ENCODE results near the gene IGFBPL1. TPM values are rescaled to one million over a fixed set of nuclear protein-coding genes. Genes with fewer than 3 reads are reported as not detected.

Gene IGFBPL1
- total and polyA plus RNA-seq, 2 donors from 2014 or later, result 0.22 TPM; not detected in 1

DNA sequence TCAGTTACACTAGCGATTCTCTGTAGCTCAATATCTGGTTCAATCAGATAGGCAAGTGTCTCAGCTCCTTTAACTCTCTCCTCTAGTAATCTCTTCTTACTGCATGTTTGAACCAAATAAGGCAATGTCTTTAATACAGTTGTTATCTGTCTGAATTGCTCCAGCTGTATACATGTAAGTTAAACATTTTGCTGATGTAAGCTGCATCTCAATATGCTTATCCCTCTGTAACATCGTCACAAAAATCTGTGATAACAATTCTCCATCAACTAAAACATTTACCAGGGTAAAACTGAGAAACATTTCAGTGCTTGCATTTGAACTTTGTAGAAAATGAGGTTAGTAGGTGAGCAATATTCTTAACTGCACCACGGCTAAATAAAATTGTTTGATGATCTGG, 29.6 kb upstream of the IGFBPL1 start:
- Histone ChIP-seq H3K27me3 (ENCODE audit: control insufficient read depth, insufficient read depth, low read length) (no peaks in the 10 kb centered on the region), H3K4me1 (ENCODE audit: control insufficient read depth in 2 of 3, insufficient read depth in 2 of 3, low read depth in 1 of 3, low read length in 3 of 3) (no peaks in the 10 kb centered on the region), H3K9ac (ENCODE audit: low read length in 3 of 3) (no peak overlapping the region), H3K9me3 (ENCODE audit: control insufficient read depth in 2 of 3, insufficient read depth in 1 of 3, low read length in 3 of 3) (peaks cover 0 to 5% (median 3%) of the 10 kb centered on the region in 3 donors), H3K4me3 (ENCODE audit: low read length in 3 of 3) (no peak overlapping the region), H3K27ac (ENCODE audit: low read depth in 2 of 2, low read length in 2 of 2) (no peak overlapping the region), H3K36me3 (ENCODE audit: control insufficient read depth in 2 of 3, insufficient read depth in 3 of 3, low read length in 3 of 3) (no peaks in the 10 kb centered on the region)
- intact Hi-C loops (cut with DNase I), result no loop called here
- DNase-seq (no peak), FAIRE-seq (no peak)
- TF ChIP-seq, protein P1, sequence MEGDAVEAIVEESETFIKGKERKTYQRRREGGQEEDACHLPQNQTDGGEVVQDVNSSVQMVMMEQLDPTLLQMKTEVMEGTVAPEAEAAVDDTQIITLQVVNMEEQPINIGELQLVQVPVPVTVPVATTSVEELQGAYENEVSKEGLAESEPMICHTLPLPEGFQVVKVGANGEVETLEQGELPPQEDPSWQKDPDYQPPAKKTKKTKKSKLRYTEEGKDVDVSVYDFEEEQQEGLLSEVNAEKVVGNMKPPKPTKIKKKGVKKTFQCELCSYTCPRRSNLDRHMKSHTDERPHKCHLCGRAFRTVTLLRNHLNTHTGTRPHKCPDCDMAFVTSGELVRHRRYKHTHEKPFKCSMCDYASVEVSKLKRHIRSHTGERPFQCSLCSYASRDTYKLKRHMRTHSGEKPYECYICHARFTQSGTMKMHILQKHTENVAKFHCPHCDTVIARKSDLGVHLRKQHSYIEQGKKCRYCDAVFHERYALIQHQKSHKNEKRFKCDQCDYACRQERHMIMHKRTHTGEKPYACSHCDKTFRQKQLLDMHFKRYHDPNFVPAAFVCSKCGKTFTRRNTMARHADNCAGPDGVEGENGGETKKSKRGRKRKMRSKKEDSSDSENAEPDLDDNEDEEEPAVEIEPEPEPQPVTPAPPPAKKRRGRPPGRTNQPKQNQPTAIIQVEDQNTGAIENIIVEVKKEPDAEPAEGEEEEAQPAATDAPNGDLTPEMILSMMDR (IDR thresholded peaks at IDR 0.05; ENCODE audit: borderline replicate concordance, extremely low read depth, insufficient read depth), result no peak

DNA sequence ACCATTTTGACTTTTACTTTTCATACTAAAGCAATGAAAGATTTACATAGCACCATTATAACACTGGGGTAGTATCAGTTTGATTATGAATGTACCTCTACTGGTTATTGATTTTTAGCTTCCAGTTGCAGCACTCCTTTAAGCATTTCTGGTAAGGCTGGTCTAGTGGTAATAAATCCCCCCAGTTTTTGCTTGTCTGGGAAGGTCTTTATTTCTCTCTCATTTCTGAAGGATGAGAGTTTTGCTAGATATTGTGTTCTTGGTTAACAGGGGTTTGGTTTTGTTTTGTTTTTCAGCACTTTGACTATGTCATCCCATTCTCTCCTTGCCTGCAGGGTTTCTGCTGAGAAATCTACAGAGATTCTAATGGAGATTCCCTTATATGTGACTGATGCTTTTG, 26.9 kb upstream of the IGFBPL1 start:
- H3K4me3 ChIP-seq (ENCODE audit: low read length in 3 of 3), result no peak overlapping the region
- no peaks in the 10 kb centered on the region for H3K27me3 ChIP-seq (ENCODE audit: control insufficient read depth, insufficient read depth, low read length)
- no peak overlapping the region for H3K9ac ChIP-seq (ENCODE audit: low read length in 3 of 3)
- TF ChIP-seq, protein P1 (IDR thresholded peaks at IDR 0.05; ENCODE audit: borderline replicate concordance, extremely low read depth, insufficient read depth), result no peak
- peaks cover 0 to 5% (median 3%) of the 10 kb centered on the region in 3 donors for H3K9me3 ChIP-seq (ENCODE audit: control insufficient read depth in 2 of 3, insufficient read depth in 1 of 3, low read length in 3 of 3)
- no peak for DNase-seq
- H3K4me1 ChIP-seq (ENCODE audit: control insufficient read depth in 2 of 3, insufficient read depth in 2 of 3, low read depth in 1 of 3, low read length in 3 of 3), result no peaks in the 10 kb centered on the region
- no peak for FAIRE-seq
- intact Hi-C loops (cut with DNase I), result no loop called here
- no peak overlapping the region for H3K27ac ChIP-seq (ENCODE audit: low read depth in 2 of 2, low read length in 2 of 2)
- H3K36me3 ChIP-seq (ENCODE audit: control insufficient read depth in 2 of 3, insufficient read depth in 3 of 3, low read length in 3 of 3), result no peaks in the 10 kb centered on the region

DNA sequence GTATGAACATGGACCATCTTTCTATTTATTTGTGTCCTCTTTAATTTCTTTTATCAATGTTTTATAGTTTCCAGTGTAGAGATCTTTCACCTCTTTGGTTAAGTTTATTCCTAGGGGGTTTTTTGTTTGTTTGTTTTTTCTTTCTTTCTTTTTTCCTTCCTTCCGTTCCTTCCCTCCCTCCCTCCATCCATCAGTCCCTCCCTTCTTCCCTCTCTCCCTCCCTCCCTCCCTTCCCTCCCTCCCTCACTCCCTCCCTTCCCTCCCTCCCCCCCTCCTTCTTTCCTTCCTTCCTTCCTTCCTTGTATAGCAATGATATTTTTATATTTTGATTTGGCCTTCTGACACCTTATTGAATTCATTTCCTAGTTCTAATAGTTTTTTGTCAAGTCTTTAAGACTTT, 23.4 kb upstream of the IGFBPL1 start:
- intact Hi-C loops (cut with DNase I), result no loop called here
- TF ChIP-seq, protein P1 (IDR thresholded peaks at IDR 0.05; ENCODE audit: borderline replicate concordance, extremely low read depth, insufficient read depth), result no peak
- no peak for FAIRE-seq
- Histone ChIP-seq H3K27me3 (ENCODE audit: control insufficient read depth, insufficient read depth, low read length) (no peaks in the 10 kb centered on the region), H3K36me3 (ENCODE audit: control insufficient read depth in 2 of 3, insufficient read depth in 3 of 3, low read length in 3 of 3) (no peaks in the 10 kb centered on the region), H3K4me1 (ENCODE audit: control insufficient read depth in 2 of 3, insufficient read depth in 2 of 3, low read depth in 1 of 3, low read length in 3 of 3) (no peaks in the 10 kb centered on the region), H3K27ac (ENCODE audit: low read depth in 2 of 2, low read length in 2 of 2) (no peak overlapping the region), H3K4me3 (ENCODE audit: low read length in 3 of 3) (no peak overlapping the region), H3K9me3 (ENCODE audit: control insufficient read depth in 2 of 3, insufficient read depth in 1 of 3, low read length in 3 of 3) (peaks cover 0 to 5% (median 3%) of the 10 kb centered on the region in 3 donors), H3K9ac (ENCODE audit: low read length in 3 of 3) (no peak overlapping the region)
- DNase-seq, result no peak
